MG63 (cell line): ENCODE data around the gene NFKBIA. TPM values are rescaled to one million over a fixed set of nuclear protein-coding genes. Genes with fewer than 3 reads are reported as not detected.
A peak's percentile ranks its signal among the peaks of the same experiment; 100 is the strongest.

Experiments used
- DNase-seq: peaks from one replicate; pipeline ENCODE4 v3.0.0-alpha.2; 2020
- H3K27me3 ChIP-seq: fragments of 250-450 bp; sonication (Bioruptor Pico); 2 replicates; pipeline ENCODE4 v1.5.1; 2020; ENCODE audit warnings: mild to moderate bottlenecking, moderate library complexity
- H3K36me3 ChIP-seq: fragments of 250-450 bp; sonication (Bioruptor Pico); 2 replicates; pipeline ENCODE4 v1.5.1; 2020; ENCODE audit warnings: mild to moderate bottlenecking, moderate library complexity
- H3K4me3 ChIP-seq: fragments of 250-450 bp; sonication (Bioruptor Pico); 2 replicates; pipeline ENCODE4 v1.5.1; 2020; ENCODE audit warnings: mild to moderate bottlenecking, moderate library complexity
- H3K9me3 ChIP-seq: fragments of 250-450 bp; sonication (Bioruptor Pico); 2 replicates; pipeline ENCODE4 v1.5.1; 2020; ENCODE audit warnings: mild to moderate bottlenecking, moderate library complexity
- total RNA-seq: library from RNA; depleted of rRNA; stranded (reverse); fragments of >200 nt; shearing (Covaris generic); gene quantifications from 2 replicates; pipeline ENCODE4 v1.2.3, GENCODE V29; 2014; ENCODE audit warnings: low replicate concordance

NFKBIA gene
- total RNA-seq, 1 experiment from 2014 or later = 37.1 TPM

DNA sequence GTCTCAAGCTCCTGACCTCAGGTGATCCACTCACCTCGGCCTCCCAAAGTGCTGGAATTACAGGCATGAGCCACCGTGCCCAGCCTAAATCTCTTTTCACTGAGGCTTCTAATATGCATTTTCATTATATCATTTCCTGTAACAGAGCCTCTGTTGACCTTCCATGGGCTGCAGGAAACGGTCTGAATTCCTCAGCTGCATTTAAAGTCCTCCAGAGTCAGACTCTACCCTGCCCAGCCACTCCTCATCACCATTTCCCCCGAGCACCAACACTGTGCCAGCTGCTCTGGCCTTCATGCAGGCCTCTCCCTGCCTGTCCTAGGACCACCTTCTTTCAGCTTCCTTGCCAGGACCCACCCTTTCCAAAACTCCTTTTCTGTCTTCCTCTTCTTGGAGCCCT, 9.8 kb upstream of the NFKBIA start:
- Histone ChIP-seq H3K4me3 (no peak overlapping the region), H3K27me3 (no peaks in the 10 kb centered on the region), H3K36me3 (no peaks in the 10 kb centered on the region), H3K9me3 (no peaks in the 10 kb centered on the region)
- DNase-seq = no peak

DNA sequence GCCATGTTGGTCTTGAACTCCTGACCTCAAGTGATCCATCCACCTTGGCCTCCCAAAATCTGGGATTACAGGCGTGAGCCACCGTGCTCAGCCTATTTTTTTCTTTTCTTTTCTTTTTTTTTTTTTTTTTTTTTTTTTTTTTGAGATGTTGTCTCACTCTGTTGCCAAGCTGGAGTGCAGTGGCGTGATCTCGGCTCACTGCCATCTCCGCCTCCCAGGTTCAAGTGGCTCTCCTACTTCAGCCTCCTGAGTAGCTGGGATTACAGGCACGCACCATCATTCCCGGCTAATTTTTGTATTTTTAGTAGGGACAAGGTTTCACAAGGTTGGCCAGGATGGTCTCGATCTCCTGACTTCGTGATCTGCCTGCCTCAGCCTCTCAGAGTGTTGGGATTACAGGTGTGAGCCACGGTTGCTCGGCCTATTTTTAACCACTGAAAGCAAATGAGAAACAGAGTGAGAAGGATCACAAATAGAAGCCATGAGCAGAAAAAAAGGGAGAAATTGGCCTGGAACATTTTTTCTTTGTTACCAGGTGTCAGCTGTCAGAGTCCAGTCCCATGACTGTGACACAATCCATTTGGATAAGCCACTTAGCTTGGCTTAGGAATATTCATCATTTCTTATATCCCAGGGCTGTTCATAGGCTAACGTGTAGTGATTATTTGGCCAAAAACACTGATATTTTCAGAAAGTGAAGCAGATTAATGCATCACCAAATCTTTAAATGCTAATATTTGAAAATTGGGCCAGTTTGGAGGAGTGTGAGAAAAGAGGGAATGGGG, 7.9 kb upstream of the NFKBIA start:
- DNase-seq = no peak
- Histone ChIP-seq H3K36me3 (no peaks in the 10 kb centered on the region), H3K4me3 (no peak overlapping the region)

DNA sequence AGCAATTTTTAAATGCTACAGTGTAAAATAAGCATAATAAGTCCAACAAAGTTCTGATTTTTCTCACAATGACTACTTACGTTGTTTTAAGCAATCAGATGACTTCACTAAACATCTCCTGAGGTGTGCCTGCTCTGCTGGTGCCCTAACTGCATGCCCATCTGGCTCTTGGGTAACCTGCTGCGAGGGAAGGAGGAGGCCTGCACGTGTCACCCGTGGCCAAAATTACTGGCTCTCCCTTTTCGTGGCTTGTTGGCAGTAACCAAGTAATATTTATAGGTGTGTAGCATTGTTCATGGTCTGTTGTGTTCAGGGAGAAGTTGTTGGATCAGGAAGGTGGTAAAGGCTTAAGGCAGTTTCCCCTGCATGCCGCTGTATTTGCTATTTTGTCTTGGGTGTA, 6.3 kb upstream of the NFKBIA start:
- DNase-seq = no peak
- no peak overlapping the region for H3K4me3 ChIP-seq
- no peaks in the 10 kb centered on the region for H3K36me3 ChIP-seq
- no peaks in the 10 kb centered on the region for H3K9me3 ChIP-seq
- no peaks in the 10 kb centered on the region for H3K27me3 ChIP-seq

More for the DNA sequence above, 7.9 kb upstream of the NFKBIA start:
- Histone ChIP-seq H3K9me3 (no peaks in the 10 kb centered on the region), H3K27me3 (no peaks in the 10 kb centered on the region)

DNA sequence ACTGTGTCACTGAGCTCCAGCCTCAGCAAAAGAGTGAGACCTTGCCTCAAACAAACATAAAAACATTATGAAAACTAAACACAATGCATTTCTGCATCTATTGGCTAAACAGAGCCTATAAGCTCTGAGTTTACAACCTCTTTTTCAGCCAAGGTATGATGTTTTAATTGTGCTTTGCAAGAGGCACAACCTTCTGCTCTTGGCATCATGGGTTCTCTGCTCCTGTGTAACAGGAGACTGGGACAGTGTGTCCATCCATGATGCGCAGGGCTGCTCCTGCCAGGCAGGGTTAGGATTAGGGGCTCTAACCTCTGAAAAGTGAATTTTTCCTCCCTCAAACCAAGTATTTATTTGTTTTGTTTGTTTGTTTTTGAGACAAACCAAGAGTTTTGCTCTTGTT, 5.0 kb upstream of the NFKBIA start:
- no peak for DNase-seq
- H3K4me3 ChIP-seq = no peak overlapping the region
- H3K9me3 ChIP-seq = no peaks in the 10 kb centered on the region
- H3K27me3 ChIP-seq = no peaks in the 10 kb centered on the region
- no peaks in the 10 kb centered on the region for H3K36me3 ChIP-seq

- H3K9me3 ChIP-seq = no peaks in the 10 kb centered on the region
- no peaks in the 10 kb centered on the region for H3K27me3 ChIP-seq
- DNase-seq = no peak
- H3K36me3 ChIP-seq = peaks cover 7% of the 10 kb centered on the region
- no peak overlapping the region for H3K4me3 ChIP-seq
Measured at GRCh38 chr14:35408026-35408425, 3.5 kb upstream of the NFKBIA start.

DNA sequence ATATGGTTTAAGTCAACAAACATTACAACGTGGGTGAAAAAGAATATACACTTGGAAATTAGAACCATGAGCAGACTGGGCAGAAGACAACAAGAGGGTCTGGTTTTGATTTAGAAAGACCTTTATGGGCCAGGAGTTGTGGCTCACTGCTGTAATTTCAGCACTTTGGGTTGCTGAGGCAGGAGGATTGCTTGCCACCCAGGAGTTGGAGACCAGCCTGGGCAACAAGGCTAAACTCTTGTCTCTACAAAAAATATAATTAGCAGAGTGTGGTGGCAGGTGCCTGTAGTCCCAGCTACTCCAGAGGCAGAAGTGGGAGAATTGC, 2.7 kb upstream of the NFKBIA start:
- H3K36me3 ChIP-seq = peaks cover 14% of the 10 kb centered on the region
- no peak overlapping the region for H3K4me3 ChIP-seq
- H3K27me3 ChIP-seq = no peaks in the 10 kb centered on the region
- H3K9me3 ChIP-seq = no peaks in the 10 kb centered on the region
- DNase-seq = no peak

DNA sequence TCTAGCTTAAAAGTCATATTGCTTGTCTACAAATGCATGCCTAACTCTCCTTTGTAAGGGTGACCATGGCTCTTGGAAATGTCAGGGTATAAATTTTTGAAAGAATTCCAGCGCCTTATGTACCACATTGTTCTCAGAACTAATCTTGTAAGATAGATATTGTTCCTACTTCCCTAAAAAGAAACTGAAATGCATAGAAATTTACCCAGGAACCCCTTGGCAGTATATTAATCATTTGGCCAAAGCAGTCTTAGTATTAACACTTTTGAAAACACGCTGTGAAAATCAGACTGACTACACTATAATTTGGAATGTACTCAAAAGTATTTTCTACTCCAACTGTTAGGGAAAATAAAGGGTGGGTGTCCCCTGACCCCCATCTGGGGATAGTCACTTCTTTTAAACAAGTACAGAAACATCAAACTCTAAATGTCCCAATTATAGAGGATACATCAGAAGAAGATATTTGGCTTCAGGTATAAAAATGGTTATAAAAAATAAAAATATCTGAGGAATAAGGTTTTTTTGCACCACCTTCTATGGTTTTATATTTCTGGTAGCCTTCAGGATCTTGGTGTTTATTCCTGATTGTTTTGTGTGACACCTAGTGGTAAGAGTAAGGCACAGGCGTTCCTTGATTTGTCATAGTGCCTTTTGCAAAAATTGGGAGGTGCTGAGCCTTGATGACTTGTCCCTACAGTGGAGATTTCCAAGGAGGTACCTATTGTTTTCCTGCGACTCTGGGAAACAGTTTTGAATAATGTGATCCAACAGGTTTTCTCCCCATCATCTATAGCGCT, 2.2 kb upstream of the NFKBIA start:
- no peaks in the 10 kb centered on the region for H3K27me3 ChIP-seq
- DNase-seq = no peak

GRCh38 chr14:35406090-35406489, 1.5 kb upstream of the NFKBIA start:
- DNase-seq = no peak
- Histone ChIP-seq H3K9me3 (no peaks in the 10 kb centered on the region), H3K4me3 (no peak overlapping the region), H3K36me3 (peaks cover 26% of the 10 kb centered on the region), H3K27me3 (no peaks in the 10 kb centered on the region)

More for the DNA sequence above, 2.2 kb upstream of the NFKBIA start:
- H3K9me3 ChIP-seq = no peaks in the 10 kb centered on the region
- H3K36me3 ChIP-seq = peaks cover 20% of the 10 kb centered on the region
- no peak overlapping the region for H3K4me3 ChIP-seq

- Histone ChIP-seq H3K9me3 (no peaks in the 10 kb centered on the region), H3K27me3 (no peaks in the 10 kb centered on the region), H3K4me3 (peak overlapping the region; percentile 76), H3K36me3 (peaks cover 33% of the 10 kb centered on the region)
- no peak for DNase-seq
Measured at GRCh38 chr14:35405304-35405996, 901 bp upstream of the NFKBIA start.

- H3K36me3 ChIP-seq = peaks cover 33% of the 10 kb centered on the region
- no peaks in the 10 kb centered on the region for H3K27me3 ChIP-seq
- DNase-seq = peak; percentile 92
- peak overlapping the region; percentile 76 for H3K4me3 ChIP-seq
- H3K9me3 ChIP-seq = no peaks in the 10 kb centered on the region
Measured at GRCh38 chr14:35403603-35404448, 723 bp downstream of the NFKBIA start.

DNA sequence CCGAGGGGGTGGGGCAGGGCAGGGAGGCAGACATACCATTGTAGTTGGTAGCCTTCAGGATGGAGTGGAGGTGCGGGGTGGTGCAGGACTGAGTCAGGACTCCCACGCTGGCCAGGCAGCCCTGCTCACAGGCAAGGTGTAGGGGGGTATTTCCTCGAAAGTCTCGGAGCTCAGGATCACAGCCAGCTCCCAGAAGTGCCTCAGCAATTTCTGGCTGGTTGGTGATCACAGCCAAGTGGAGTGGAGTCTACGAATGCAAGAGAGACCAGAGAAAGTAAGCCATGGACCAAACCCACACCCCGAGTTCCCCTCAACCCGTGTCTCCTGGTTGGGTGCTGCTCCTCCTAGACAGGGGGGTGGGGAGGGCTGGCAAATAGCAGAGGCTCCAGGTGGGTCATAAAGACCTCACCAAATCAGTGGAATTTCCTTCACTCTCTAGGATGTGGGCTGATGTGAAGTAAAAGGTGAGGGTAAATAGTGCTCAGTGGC, 1.4 kb downstream of the NFKBIA start:
- no peaks in the 10 kb centered on the region for H3K9me3 ChIP-seq
- H3K4me3 ChIP-seq = peak overlapping the region; percentile 76
- H3K36me3 ChIP-seq = peaks cover 33% of the 10 kb centered on the region
- no peaks in the 10 kb centered on the region for H3K27me3 ChIP-seq
- no peak for DNase-seq

DNA sequence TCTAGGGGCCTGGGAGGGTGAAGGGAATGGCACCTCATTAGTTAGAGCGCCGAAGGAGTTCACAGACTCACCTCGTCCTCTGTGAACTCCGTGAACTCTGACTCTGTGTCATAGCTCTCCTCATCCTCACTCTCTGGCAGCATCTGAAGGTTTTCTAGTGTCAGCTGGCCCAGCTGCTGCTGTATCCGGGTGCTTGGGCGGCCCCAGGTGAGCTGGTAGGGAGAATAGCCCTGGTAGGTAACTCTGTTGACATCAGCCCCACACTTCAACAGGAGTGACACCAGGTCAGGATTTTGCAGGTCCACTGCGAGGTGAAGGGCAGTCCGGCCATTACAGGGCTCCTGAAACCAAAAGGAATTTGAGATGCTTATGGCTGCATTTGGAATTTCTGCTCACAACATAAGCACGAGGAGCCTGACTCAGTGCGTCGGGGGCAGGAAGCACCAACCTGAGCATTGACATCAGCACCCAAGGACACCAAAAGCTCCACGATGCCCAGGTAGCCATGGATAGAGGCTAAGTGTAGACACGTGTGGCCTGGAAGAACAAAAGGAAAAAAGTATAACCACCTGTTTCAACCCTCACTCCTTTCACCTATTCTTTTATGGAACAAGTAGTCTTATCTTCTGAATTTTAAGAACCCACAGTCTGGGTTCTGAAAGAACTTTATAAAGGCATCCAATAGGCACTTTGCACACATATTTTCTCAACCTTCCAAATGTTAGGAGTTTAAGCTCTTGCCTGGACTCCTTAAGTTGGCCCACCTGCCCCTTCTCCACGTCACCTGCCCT, 2.0 kb downstream of the NFKBIA start:
- DNase-seq = no peak
- Histone ChIP-seq H3K4me3 (peak overlapping the region; percentile 76), H3K27me3 (no peaks in the 10 kb centered on the region), H3K9me3 (no peaks in the 10 kb centered on the region), H3K36me3 (peaks cover 33% of the 10 kb centered on the region)

DNA sequence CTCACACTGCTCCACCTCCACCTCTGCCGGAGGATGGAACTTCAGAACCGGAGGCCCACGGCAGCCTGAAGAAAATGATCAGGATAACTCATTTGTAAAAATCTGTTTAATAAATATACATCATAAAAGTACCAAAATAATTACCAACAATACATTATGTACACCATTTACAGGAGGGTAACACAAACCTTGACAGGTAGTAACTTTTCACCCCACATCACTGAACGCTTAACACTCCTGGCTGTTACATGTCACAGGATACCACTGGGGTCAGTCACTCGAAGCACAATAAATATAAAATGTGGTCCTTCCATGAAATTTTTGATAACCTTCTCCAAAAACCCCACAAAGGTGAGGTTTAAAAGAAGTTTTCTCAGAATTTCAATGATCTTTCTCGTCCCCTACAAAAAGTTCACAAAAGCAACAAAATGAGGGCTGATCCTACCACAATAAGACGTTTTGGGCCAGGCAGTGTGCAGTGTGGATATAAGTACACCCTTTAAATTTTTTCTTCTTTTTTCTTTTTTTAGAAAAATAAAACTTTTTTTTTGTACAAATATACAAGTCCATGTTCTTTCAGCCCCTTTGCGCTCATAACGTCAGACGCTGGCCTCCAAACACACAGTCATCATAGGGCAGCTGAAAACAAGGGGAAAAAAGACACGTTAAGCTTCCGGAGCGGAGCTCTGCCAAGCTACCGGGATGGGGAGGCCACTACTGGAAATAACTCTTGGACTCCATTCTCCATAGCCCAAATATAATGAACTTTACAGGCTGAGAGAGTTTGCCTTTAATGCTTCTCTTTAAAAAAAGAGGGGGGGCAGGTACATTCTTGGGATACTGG, 2.9 kb downstream of the NFKBIA start:
- H3K27me3 ChIP-seq = no peaks in the 10 kb centered on the region
- H3K9me3 ChIP-seq = no peaks in the 10 kb centered on the region
- peaks cover 33% of the 10 kb centered on the region for H3K36me3 ChIP-seq
- no peak for DNase-seq
- H3K4me3 ChIP-seq = no peak overlapping the region

- DNase-seq = no peak
- H3K36me3 ChIP-seq = peaks cover 33% of the 10 kb centered on the region
- no peaks in the 10 kb centered on the region for H3K27me3 ChIP-seq
- no peak overlapping the region for H3K4me3 ChIP-seq
- H3K9me3 ChIP-seq = no peaks in the 10 kb centered on the region
Measured at GRCh38 chr14:35400648-35401421, 3.7 kb downstream of the NFKBIA start.
